H9 (cell line): ENCODE results near the gene CCDC71. TPM values are rescaled to one million over a fixed set of nuclear protein-coding genes. Genes with fewer than 3 reads are reported as not detected.

Experiments
- DNase-seq: peaks from one replicate; pipeline ENCODE4 v3.0.0-alpha.2; 2017
- H2AFZ ChIP-seq: one replicate; pipeline ENCODE4 v1.6.1; 2013; ENCODE audit warnings: mild to moderate bottlenecking, low read length, control low read depth, moderate library complexity
- H2AK5ac ChIP-seq: 2 replicates; pipeline ENCODE4 v1.6.1; 2013; ENCODE audit warnings: low read length, control low read depth, mixed read lengths; ENCODE audit not compliant: insufficient read length
- H2BK120ac ChIP-seq: one replicate; pipeline ENCODE4 v1.6.1; 2013; ENCODE audit warnings: low read depth, mild to moderate bottlenecking, low read length, control low read depth, inconsistent platforms; ENCODE audit not compliant: poor library complexity, severe bottlenecking
- H2BK12ac ChIP-seq: 2 replicates; pipeline ENCODE4 v1.6.1; 2013; ENCODE audit warnings: low read length, control low read depth, mixed read lengths, low read depth; ENCODE audit not compliant: insufficient read length
- H2BK15ac ChIP-seq: 2 replicates; pipeline ENCODE4 v1.6.1; 2013; ENCODE audit warnings: low read depth, low read length, control low read depth
- H2BK20ac ChIP-seq: one replicate; pipeline ENCODE4 v1.6.1; 2013; ENCODE audit warnings: low read depth, mild to moderate bottlenecking, low read length, control low read depth, inconsistent platforms; ENCODE audit not compliant: poor library complexity, severe bottlenecking
- H2BK5ac ChIP-seq: 2 replicates; pipeline ENCODE4 v1.6.1; 2013; ENCODE audit warnings: low read length, control low read depth, mixed read lengths; ENCODE audit not compliant: insufficient read length
- H3K14ac ChIP-seq: 2 replicates; pipeline ENCODE4 v1.6.1; 2013; ENCODE audit warnings: low read length, control low read depth; ENCODE audit not compliant: insufficient read depth
- H3K18ac ChIP-seq: 2 replicates; pipeline ENCODE4 v1.6.1; 2013; ENCODE audit warnings: low read depth, mild to moderate bottlenecking, mixed read lengths, low read length, control low read depth; ENCODE audit not compliant: insufficient read length
- H3K23ac ChIP-seq: 2 replicates; pipeline ENCODE4 v1.6.1; 2013; ENCODE audit warnings: low read length, control low read depth, mixed read lengths, low read depth; ENCODE audit not compliant: insufficient read length
- H3K23me2 ChIP-seq: 2 replicates; pipeline ENCODE4 v1.6.1; 2013; ENCODE audit warnings: low read depth, mild to moderate bottlenecking, mixed read lengths, low read length, control low read depth; ENCODE audit not compliant: insufficient read length, poor library complexity, severe bottlenecking
- H3K27ac ChIP-seq: 2 replicates; pipeline ENCODE4 v1.5.1; 2013; ENCODE audit warnings: low read length, control low read depth, mixed read lengths, low read depth; ENCODE audit not compliant: insufficient read length
- H3K27me3 ChIP-seq: 2 replicates; pipeline ENCODE4 v1.6.1; 2013; ENCODE audit warnings: low read length, control low read depth, inconsistent platforms; ENCODE audit not compliant: insufficient read depth
- H3K4ac ChIP-seq: 2 replicates; pipeline ENCODE4 v1.6.1; 2013; ENCODE audit warnings: low read depth, mild to moderate bottlenecking, control low read depth, inconsistent platforms, low read length, moderate library complexity
- H3K4me1 ChIP-seq: 2 replicates; pipeline ENCODE4 v1.6.1; 2013; ENCODE audit warnings: low read length, control low read depth, inconsistent platforms; ENCODE audit not compliant: insufficient read depth
- H3K4me2 ChIP-seq: 2 replicates; pipeline ENCODE4 v1.6.1; 2013; ENCODE audit warnings: low read length, control low read depth, mixed read lengths; ENCODE audit not compliant: insufficient read length, insufficient read depth
- H3K56ac ChIP-seq: 2 replicates; pipeline ENCODE4 v1.6.1; 2013; ENCODE audit warnings: low read depth, mild to moderate bottlenecking, mixed read lengths, low read length, control low read depth; ENCODE audit not compliant: insufficient read length
- H3K79me1 ChIP-seq: 2 replicates; pipeline ENCODE4 v1.6.1; 2013; ENCODE audit warnings: low read depth, mild to moderate bottlenecking, moderate library complexity, low read length, control low read depth, inconsistent platforms; ENCODE audit not compliant: insufficient read depth, poor library complexity, severe bottlenecking
- H3K79me2 ChIP-seq: 2 replicates; pipeline ENCODE4 v1.6.1; 2013; ENCODE audit warnings: low read length, control low read depth, inconsistent platforms; ENCODE audit not compliant: insufficient read depth
- H3K9ac ChIP-seq: 2 replicates; pipeline ENCODE4 v1.6.1; 2013; ENCODE audit warnings: low read length, control low read depth, mixed read lengths; ENCODE audit not compliant: insufficient read length; ENCODE audit errors: extremely low read depth
- H3K9me3 ChIP-seq: one replicate; pipeline ENCODE4 v1.6.1; 2013; ENCODE audit warnings: low read depth, low read length, inconsistent platforms; ENCODE audit not compliant: control insufficient read depth
- H3T11ph ChIP-seq: one replicate; pipeline ENCODE4 v1.6.1; 2013; ENCODE audit warnings: mild to moderate bottlenecking, low read length, control low read depth, inconsistent platforms
- H4K20me1 ChIP-seq: one replicate; pipeline ENCODE4 v1.6.1; 2013; ENCODE audit not compliant: control insufficient read depth, insufficient read length, insufficient read depth
- H4K5ac ChIP-seq: 2 replicates; pipeline ENCODE4 v1.6.1; 2013; ENCODE audit warnings: low read depth, mild to moderate bottlenecking, mixed read lengths, low read length, control low read depth; ENCODE audit not compliant: insufficient read length
- H4K8ac ChIP-seq: replicated peaks from 2 replicates; pipeline ENCODE4 v1.6.1; 2013; ENCODE audit warnings: low read length, control low read depth, mixed read lengths, low read depth; ENCODE audit not compliant: insufficient read length
- H4K91ac ChIP-seq: 2 replicates; pipeline ENCODE4 v1.6.1; 2013; ENCODE audit warnings: low read depth, mild to moderate bottlenecking, moderate library complexity, mixed read lengths, low read length, control low read depth; ENCODE audit not compliant: insufficient read length
- H3K27ac Mint-ChIP-seq, 3 experiments: 2 replicates in 2 of 3; 3 replicates in 1 of 3; pipeline ENCODE4 v1.8.0; 2020 to 2021; ENCODE audit warnings: mixed read lengths in 3 of 3, mild to moderate bottlenecking in 1 of 3, moderate library complexity in 1 of 3
- H3K27me3 Mint-ChIP-seq: 2 replicates; pipeline ENCODE4 v1.8.0; 2021; ENCODE audit warnings: low read depth, mild to moderate bottlenecking, moderate library complexity, mixed read lengths
- H3K36me3 Mint-ChIP-seq, 3 experiments: 2 replicates in 2 of 3; 3 replicates in 1 of 3; pipeline ENCODE4 v1.8.0; 2020 to 2021; ENCODE audit warnings: low read depth in 3 of 3, mixed read lengths in 3 of 3; ENCODE audit not compliant: insufficient read depth in 1 of 3
- H3K4me1 Mint-ChIP-seq, 2 experiments: 2 replicates each; pipeline ENCODE4 v1.8.0; 2020; ENCODE audit warnings: mixed read lengths in 2 of 2
- H3K4me3 Mint-ChIP-seq, 2 experiments: 2 replicates in 1 of 2; 3 replicates in 1 of 2; pipeline ENCODE4 v1.8.0; 2020 to 2021; ENCODE audit warnings: mild to moderate bottlenecking in 2 of 2, mixed read lengths in 2 of 2, moderate library complexity in 1 of 2
- H3K9me3 Mint-ChIP-seq, 2 experiments: 2 replicates in 1 of 2; 3 replicates in 1 of 2; pipeline ENCODE4 v1.8.0; 2020; ENCODE audit warnings: mild to moderate bottlenecking in 2 of 2, mixed read lengths in 2 of 2, moderate library complexity in 1 of 2
- CTCF ChIP-seq: fragments of 200-600 bp; sonication (generic); conservative IDR thresholded peaks from 3 replicates; pipeline ENCODE4 v1.8.0; 2021; ENCODE audit warnings: antibody characterized with exemption, mild to moderate bottlenecking
- WGBS: extraction: QIAGEN DNeasy Blood & Tissue Kit; methylation state at CpG from one replicate; pipeline ENCODE4 v1.1.7; 2013; ENCODE audit warnings: missing lambda C conversion rate, low lambda C conversion rate, mixed read lengths; ENCODE audit not compliant: insufficient read length; ENCODE audit errors: extremely low coverage; 5-methylcytosine and 5-hydroxymethylcytosine counted together
- total RNA-seq: library from RNA; stranded (reverse); gene quantifications from 2 replicates; pipeline ENCODE4 v1.2.1, GENCODE V29; 2021

Gene CCDC71
- total RNA-seq, 1 experiment from 2014 or later = 27.6 TPM

GRCh38 chr3:49148159-49148558, 18.0 kb downstream of the CCDC71 start:
- H3K27ac ChIP-seq = no peak overlapping the region
- H2BK5ac ChIP-seq = no peak overlapping the region
- no peaks in the 10 kb centered on the region for H4K20me1 ChIP-seq
- H3K4me1 ChIP-seq = no peaks in the 10 kb centered on the region; the same call in 1 of the 2 replicates
- no peak overlapping the region for H2BK12ac ChIP-seq
- H3K23me2 ChIP-seq = peaks cover 2% of the 10 kb centered on the region
- no peaks in the 10 kb centered on the region for H3K9me3 ChIP-seq
- no peak overlapping the region for H3K18ac ChIP-seq
- no peak overlapping the region for H4K8ac ChIP-seq
- no peak overlapping the region for H3K4ac ChIP-seq
- H4K5ac ChIP-seq = no peak overlapping the region
- Mint-ChIP-seq H3K4me3 (no peak overlapping the region), H3K27ac (no peak overlapping the region), H3K4me1 (peaks cover 4 to 5% of the 10 kb centered on the region in 2 experiments), H3K27me3 (peaks cover 36% of the 10 kb centered on the region), H3K36me3 (no peaks in the 10 kb centered on the region), H3K9me3 (no peaks in the 10 kb centered on the region; a peak in 2 of 5 replicates)
- H3K4me2 ChIP-seq = no peak overlapping the region
- no peak overlapping the region for H4K91ac ChIP-seq
- H3K27me3 ChIP-seq = no peaks in the 10 kb centered on the region; the same call in 1 of the 2 replicates
- no peak overlapping the region for H3K14ac ChIP-seq
- WGBS = no CpG with 5 or more reads among the region's 5 CpGs
- H2BK120ac ChIP-seq = no peak overlapping the region
- TF ChIP-seq CTCF = no peak
- no peak overlapping the region for H2AFZ ChIP-seq
- DNase-seq = no peak
- H2BK20ac ChIP-seq = no peak overlapping the region
- no peak overlapping the region for H3K9ac ChIP-seq
- no peak overlapping the region for H3K56ac ChIP-seq
- H3K79me2 ChIP-seq = no peaks in the 10 kb centered on the region
- H2BK15ac ChIP-seq = no peak overlapping the region
- H3T11ph ChIP-seq = no peak overlapping the region
- H2AK5ac ChIP-seq = no peak overlapping the region
- no peaks in the 10 kb centered on the region for H3K79me1 ChIP-seq
- H3K23ac ChIP-seq = no peak overlapping the region
